Activated naive CD4-positive, alpha-beta T cell treated with Interleukin-2 at 50 U/mL for 16 hours (primary cell): ENCODE results near the gene ADAM22.

ENCODE experiments used
- DNase-seq: peaks from one replicate; pipeline ENCODE4 v3.0.0-alpha.2; 2020

Gene ADAM22

DNA sequence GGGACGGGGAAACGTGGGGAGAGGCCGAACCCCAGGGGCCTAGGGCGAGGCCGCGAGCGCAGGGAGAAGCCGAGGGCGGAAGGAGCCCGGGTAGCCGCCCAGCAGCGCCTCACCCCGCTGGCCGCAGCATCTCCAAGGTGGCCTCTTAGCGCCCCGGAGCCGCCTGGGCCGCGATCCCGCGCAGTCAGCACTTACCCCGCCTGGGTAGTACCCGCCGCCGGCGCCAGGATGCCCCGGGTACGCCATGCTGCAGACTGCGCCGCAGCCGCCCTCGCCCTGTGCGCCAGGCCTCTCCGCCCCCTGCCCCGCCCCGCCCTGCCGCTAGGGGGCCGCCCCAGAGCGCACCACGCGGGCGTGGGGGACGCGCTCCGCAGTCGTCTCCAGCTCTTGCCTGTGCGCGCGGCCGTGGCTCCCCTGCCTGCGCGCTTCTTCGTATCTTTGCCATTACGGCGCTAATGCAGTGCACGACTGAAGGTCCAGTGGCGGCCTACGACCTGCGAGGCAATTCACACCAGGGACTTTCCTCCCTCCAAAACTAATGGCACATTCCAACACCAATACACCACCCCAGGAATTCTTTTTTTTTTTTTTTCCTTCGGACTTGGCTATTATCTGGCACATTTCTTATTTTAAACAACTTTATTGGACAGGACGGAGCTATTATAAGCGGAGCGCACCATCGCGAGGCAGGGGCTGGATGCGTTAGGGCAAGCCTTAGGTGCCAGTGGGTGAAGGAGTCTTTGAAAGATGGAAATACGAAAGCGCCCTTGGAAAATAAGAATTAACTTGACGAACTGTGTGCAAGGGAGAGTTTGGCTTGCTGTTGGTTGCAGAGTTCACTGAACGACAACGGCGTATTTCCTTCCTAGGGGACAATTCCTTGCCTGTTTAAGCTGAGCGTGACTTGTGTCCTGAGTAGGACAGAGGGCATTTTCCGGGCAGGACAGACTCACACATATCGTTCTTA is 286.0 kb downstream of the ADAM22 start, which contains the start of gene SRI:
TSS of gene SRI (minus strand) at position 258 of the 967 bp plus-strand sequence. CDS start at position 246, 12 bp downstream.
- DNase-seq = peak; percentile 93

DNA sequence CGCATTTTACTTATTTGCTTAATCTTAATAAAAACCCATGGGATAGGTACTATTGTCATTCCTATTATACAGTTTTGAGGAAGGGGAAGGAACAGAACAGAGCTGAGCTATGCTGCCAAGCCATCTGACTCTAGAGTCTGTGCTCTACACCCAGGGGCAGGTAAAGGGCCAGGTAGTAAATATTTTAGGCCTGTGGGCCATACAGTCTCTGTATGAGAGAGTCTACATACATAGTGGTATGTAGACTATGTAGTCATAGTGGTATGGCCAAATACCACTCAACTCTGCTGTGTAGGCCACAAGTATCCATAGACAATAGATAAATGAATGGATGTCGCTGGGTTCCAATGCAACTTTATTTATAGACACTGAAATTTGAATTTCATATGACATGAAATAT is 289.2 kb downstream of the ADAM22 start:
- no peak for DNase-seq

DNA sequence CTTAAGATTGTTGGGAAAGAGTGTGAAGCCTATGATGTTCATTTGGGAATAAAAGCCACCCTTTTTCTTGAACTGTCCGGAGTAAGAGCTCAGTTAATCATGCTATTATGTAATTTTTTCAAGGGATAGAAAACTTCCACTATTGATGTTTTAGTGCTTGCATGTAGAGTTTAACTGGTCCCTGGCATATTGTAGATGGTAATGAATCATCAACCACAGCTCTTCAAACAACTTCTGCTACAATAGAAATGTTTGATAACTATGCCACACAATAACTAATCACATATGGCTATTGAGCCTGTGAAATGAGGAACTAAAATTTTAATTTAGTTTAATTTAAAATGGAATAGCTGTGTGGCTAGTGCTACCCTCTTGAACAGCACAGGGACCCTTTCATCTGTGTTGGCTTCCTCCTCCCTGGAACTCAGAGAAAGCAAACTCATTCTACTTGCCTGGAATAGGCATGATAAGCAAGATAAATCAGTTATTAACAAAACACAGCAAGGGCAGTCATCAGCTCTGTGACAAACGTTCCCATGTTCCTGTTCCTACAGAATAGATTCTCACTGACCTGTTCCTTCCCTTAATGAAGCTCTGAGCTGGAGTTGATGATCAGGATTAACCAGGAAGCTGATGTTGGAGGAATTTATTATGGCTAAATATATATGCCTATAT is 290.7 kb downstream of the ADAM22 start:
- no peak for DNase-seq

DNA sequence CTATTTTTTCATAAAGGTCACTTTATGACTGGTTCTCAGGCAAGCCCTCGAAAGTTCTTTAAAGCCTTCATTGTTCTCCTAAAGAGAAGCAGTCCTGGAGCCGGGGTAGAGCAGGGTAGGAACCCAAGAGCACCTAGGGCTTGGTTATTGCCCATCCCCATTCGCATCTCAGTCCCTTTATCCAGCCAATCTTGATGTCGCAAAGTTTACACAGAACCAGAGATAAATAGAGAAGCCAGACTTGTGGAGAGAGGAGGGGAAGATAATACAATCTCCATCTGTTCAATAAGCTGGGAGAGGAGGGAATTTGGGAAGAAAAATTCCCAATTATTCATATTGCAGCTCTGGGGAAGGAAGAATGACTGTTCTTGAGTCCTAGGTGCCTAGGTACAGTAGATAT is 292.1 kb downstream of the ADAM22 start:
- no peak for DNase-seq

DNA sequence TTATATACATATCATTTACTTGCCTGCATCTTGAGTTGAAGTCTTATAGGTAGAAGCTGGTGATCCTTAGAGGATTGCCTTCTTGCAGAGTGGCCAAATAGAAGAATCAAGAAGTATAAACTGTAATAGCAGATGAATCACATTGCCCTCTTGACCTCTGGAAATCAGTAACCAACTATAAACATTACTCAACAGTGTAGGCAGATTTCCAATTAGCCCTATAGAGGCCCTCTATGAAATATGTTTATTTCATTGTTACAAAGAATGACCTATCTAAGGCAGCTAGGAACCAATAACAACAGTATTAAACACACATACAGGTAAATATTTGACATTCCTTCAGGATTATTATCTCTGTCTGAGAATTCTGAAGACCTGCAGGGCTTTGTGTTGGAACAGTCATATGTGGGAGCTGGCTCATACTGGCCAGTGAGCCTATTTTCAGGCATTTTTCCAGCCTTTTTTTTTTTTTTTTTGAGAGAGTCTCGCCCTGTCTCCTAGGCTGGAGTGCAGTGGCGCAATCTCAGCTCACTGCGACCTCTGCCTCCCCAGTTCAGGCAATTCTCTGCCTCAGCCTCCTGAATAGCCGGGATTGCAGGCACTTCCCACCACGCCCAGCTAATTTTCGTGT is 292.9 kb downstream of the ADAM22 start:
- DNase-seq = no peak

DNA sequence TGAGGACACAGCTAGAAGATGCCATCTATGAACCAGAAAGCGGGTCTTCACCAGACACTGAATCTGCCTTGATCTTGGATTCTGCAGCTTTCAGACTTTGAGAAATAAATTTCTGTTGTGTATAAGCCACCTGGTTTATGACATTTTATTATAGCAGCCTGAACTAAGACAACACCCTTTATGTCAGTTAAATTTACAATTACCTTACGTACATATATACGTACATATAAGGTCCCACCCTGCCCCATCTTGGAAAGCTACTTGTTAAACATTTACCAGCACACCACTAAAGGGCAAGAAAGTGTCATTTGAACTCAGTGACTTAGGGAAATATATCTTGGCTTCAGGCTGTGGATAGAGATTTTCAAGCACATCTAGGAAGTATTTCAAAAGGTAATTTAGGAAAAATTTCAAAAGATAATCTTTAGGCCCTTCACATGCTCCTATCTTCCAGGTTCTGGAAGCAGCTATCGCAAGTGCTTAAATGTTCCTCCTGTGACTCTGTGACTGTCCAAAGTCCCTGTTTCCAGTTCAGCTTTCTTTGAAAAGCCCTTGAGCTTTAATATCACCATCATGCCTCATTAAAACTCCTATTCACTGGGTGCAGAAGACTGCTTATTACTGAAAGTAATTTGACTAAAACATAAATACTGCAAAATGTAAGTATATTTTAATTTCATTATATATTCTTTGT is 295.4 kb downstream of the ADAM22 start:
- DNase-seq = no peak

DNA sequence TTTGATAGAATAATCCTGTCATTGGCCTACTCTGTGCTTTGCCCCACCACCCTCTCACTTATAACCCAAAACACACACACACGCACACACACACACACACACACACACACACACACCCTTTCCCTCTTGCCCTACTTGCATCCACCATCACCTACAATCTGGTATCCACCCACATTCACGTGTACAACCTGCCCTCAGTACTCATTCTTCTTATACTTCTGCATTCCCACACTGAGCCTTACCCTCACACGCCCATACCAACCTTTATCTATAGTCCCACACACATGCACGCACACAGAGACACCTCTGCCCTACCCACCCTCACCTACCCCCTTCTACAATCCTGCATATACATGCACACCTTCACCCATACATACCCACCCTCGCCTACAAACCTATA is 296.6 kb downstream of the ADAM22 start:
- no peak for DNase-seq

DNA sequence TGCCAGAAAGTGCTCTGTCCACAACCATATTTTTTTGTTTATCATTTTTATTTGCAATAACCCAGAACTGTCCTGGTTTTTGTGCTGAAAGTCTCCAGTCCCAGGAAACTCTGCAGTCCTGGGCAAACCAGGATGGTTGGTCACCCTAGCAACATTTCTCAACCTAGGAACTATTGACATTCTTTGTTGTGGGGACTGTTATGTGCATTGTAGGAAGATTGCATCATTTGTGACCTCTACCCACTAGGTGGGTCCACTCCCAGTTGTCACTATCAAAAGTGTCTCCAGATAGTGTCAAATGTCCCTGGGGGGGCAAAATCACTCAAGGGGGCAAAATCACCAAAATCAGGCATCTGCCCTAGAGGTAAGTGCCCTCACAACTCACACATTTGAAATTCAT is 299.8 kb downstream of the ADAM22 start:
- no peak for DNase-seq

DNA sequence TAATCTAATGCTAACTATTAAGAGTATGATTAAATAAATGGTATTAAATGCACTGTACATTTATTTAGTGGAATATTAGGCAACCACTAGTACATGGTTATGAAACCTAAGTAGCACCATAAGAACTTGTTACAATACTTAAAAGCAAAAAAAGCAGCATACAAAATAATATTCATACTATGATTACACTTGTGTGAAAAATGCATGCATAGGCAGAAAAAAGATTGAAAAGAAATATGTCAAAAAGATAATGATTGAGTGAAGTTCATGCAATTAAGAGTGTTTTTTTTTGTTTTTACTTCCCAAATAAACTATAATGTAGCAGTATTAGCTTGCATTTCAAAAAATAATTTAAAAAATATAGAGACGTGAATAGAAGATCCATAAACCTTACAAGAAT is 305.8 kb downstream of the ADAM22 start:
- no peak for DNase-seq

DNA sequence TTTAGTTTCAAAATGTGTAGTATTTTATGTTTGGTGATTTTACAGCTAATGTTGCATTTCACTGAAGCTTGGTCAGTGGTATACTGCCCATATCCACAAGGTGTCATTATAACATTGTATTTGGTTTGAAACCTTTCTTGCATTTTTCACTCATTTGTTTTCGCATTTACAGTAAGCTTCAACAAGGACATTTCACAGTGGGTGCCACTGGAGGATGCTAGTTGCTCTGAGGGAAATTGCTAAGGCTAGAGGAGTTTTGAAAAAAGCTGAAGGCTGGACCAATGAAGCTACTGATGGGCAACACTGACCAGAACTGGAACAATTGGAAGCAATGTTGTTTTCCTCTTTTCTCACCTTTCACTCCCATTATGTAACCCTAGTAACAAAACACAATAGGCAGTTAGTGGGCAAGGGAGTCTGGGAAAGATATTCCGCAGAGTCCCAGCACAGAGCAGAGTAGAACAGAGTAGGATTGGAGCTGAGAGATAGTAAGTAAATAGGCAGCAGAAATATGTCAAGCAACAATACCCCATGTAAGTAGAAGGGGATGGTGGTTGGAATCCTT is 309.4 kb downstream of the ADAM22 start:
- no peak for DNase-seq

DNA sequence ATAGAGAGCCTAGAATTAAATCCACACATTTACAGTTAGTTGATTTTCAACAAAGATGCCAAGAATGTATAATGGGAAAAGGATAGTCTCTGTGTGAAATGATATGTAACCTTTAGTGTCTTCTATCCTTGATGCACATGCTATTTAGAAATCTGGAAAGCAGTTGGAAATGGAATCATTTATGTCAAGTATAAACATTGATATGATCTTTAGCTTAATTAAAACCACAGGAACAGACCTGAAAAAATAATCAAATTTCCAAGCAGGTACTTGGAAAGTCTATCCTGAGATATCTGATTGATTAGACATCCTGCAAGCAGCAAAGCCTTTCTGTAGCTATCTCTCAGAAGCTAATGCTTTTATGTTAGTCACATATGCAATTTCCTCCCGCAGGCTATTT is 310.2 kb downstream of the ADAM22 start:
- no peak for DNase-seq
